ENCODE measurements around the gene TTLL11.

TTLL11 gene

DNA sequence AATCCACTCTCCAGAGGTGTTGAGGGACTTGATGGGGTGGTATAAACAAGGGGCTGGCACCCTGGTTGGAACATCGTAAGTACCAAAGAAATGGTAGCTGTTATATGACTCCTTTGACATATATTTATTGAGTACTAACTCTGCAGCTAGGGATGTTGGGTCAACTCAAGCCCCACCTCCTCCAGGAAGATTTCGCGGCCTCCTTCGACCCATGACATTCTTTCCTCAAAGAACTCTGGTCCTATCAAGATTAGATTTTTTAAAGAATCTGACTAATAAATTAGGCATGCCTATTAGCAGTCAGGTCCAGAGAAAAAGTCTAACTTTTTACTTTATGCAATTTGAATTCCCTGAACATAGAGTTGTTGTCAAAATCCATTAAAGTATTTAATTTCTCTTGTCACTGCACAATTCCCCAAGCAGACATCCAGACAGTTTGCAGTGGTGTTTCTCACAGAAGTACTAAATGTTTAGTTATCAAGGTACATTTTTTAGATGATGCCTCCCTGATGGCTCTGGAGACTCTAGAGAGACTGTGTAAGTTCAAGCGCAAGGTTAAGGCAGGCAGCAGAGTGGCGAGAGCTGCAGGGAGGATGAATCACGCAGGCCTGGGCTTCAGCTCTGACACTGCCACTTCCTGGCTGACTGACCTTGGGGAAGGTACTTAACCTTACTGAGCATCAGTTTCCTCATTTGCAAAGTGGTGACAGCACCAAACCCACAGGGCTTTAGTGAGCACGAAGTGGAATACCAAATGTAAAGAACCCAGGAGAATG lies 209.6 kb downstream of the TTLL11 start:
- no peak for TF ChIP-seq ZFX (IDR thresholded peaks at IDR 0.05)
- H3K27ac ChIP-seq = no peak overlapping the region

DNA sequence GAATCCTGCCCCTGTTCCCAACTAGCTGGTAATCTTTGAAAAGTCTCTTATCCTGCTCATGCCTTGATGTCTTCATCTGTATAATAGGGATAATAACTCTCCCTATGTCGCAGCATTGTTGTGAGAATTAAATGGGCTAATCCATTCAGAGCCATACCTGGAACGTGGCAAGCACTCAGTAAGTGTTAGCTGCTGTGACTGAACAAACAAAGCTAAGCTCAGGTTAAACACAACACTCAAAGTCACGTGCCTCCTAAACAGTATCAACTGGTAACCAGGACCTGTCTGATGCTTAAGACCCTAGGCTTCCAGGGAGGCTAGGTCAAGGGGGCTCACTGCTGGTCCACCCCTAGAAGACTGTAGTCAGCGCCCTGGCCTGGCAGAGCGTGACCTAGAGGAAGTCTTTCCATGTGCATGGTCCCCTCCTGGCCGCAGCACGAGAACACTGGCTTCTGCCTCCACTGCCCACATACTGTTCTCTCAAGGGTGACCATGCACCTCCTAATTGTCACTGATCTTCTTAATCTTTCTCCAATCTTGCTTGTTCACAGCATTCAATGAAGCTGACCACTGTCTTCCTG lies 211.1 kb downstream of the TTLL11 start:
- no peak overlapping the region for H3K27ac ChIP-seq
- TF ChIP-seq ZFX (IDR thresholded peaks at IDR 0.05) = no peak
- TF ChIP-seq, protein P1, sequence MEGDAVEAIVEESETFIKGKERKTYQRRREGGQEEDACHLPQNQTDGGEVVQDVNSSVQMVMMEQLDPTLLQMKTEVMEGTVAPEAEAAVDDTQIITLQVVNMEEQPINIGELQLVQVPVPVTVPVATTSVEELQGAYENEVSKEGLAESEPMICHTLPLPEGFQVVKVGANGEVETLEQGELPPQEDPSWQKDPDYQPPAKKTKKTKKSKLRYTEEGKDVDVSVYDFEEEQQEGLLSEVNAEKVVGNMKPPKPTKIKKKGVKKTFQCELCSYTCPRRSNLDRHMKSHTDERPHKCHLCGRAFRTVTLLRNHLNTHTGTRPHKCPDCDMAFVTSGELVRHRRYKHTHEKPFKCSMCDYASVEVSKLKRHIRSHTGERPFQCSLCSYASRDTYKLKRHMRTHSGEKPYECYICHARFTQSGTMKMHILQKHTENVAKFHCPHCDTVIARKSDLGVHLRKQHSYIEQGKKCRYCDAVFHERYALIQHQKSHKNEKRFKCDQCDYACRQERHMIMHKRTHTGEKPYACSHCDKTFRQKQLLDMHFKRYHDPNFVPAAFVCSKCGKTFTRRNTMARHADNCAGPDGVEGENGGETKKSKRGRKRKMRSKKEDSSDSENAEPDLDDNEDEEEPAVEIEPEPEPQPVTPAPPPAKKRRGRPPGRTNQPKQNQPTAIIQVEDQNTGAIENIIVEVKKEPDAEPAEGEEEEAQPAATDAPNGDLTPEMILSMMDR (conservative IDR thresholded peaks at IDR 0.05) = no peak

DNA sequence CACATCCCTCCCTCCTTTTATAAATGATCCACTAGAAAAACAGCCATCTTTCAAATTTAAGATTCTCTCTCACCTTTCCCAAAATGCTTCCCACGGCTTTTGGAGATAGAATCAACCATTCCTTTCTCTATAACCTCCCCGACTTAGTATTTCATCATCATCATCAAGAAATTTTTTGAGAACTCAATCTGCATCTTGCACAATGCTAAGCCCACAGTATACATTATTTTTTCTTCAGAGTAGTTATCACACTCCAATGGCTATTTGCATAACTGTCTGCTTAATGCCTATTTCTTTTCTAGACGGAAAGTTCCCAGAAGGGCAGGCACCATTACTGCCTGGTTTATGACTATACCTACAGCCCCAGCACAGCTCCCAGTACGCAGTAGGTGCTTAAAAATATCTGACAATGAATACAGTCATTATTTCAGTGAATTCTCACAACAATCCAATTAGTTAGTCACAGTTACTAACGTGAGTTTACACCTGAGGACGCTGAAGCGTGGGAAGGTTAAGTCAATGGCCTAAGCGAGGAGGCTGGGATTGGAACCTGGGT lies 212.7 kb downstream of the TTLL11 start:
- no peak overlapping the region for H3K27ac ChIP-seq
- TF ChIP-seq, protein P1 (conservative IDR thresholded peaks at IDR 0.05) = no peak
- no peak for TF ChIP-seq ZFX (IDR thresholded peaks at IDR 0.05)

DNA sequence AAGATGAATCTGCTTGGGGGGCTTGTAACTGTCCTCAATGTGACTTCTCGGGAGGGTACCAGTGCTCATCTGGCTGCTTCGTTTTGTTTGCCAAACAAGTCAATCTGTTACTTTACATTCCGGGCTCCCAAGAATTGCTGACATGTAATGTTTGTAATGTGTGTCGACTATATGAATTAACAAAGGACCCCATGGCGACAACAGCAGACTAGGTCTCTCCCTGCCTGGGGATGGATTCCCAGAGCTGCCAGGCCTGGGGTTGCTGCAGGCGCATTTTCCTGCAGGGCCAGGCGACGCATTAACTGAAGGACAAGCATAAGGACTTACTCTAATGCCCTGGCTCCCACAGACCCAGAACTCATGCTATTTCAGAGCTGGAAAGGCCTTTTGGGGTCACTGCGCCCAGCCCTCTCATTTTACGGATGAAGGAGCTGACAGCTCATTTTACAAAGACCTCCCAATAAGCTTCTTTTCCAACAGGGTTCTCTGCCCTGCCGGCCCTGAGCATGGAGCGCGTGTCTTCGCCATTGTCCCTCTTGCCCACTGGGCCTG lies 214.8 kb downstream of the TTLL11 start:
- TF ChIP-seq, protein P1 (conservative IDR thresholded peaks at IDR 0.05) = no peak
- no peak for TF ChIP-seq ZFX (IDR thresholded peaks at IDR 0.05)
- no peak overlapping the region for H3K27ac ChIP-seq

DNA sequence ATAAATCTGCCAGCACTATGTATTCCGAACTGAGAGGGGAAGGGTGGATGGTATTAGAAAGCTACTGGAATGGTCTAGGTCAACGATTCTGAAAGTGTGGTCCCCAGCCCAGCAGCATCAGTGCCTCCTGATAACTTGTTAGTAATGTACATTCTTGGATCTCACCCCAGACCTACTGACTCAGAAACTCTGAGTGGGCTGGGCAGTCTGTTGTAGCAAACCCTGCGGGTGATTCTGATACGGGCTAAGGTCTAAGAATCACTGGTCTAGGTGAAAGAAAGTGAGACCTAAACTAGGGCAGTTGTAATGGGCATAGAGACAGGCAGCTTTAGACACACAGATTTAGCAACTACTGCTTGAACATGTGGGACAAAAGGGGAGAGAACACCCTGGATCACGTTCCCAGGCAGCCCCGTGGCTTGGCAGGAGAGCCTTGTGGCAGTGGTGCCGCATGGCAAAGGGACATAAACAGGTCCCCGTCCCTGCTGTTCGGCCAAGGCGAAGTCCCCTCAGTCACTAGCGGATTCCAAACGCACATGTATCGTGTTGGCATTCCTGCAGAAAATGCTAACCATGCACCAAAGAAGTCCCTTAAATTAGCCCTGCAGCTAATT lies 216.3 kb downstream of the TTLL11 start:
- TF ChIP-seq, protein P1 (conservative IDR thresholded peaks at IDR 0.05) = no peak
- TF ChIP-seq ZFX (IDR thresholded peaks at IDR 0.05) = no peak
- no peak overlapping the region for H3K27ac ChIP-seq

DNA sequence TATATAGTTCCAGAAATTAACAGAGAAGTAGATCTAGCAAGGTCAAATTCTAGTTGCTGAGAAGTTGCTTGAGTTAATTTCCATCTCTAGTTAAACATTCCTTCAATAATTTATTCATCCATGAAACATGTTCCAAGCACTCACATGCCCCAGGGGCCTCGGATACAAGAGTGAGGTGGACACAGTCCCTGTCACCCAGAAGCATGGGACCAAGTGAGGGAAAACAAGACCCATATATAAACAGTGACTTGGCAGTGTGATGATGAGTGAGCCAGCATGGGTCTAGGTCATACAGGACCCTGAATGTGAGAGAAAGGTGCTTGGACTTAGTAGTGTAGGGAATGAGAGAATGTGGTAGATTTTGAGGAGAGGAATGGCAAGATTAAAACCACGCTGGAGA lies 216.9 kb downstream of the TTLL11 start:
- no peak overlapping the region for H3K27ac ChIP-seq
- TF ChIP-seq ZFX (IDR thresholded peaks at IDR 0.05) = no peak
- TF ChIP-seq, protein P1 (conservative IDR thresholded peaks at IDR 0.05) = no peak

DNA sequence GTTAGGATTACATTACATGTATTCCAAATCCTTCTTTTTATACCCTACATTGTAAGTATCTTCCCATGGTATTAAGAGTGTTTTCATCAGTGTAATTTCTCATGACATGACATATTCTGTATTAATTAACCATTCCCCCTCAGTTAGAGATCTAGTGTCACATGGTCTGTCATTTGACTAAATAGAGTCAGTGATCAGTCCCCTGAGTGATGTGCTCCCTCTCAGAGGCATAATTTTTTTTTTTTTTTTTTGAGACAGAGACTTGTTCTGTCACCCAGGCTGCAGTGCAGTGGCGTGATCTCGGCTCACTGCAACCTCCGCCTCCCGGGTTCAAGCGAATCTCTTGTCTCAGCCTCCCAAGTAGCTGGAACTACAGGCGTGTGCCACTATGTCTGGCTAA lies 218.6 kb downstream of the TTLL11 start:
- H3K27ac ChIP-seq = no peak overlapping the region
- TF ChIP-seq, protein P1 (conservative IDR thresholded peaks at IDR 0.05) = no peak
- no peak for TF ChIP-seq ZFX (IDR thresholded peaks at IDR 0.05)

All from C4-2B (cell line).